Measurements from ENCODE around the gene SENP2. TPM values are rescaled to one million over a fixed set of nuclear protein-coding genes. Genes with fewer than 3 reads are reported as not detected.
"Not testable (repeated sequence)": the region's sequence is repeated elsewhere in the genome, so short reads cannot be mapped to it uniquely, and the experiment has no call there.

The SENP2 gene
- polyA plus RNA-seq, 1 of the 3 experiments (the other 2 are of a cell fraction) = 7.1 TPM

- peaks cover 75% of the 10 kb centered on the region for H3F3A ChIP-seq (replicated peaks; ENCODE audit: insufficient read depth)
- H3K4me2 ChIP-seq = peak overlapping the region; percentile 52
- no peak for TF ChIP-seq FOXJ3 (CRISPR knock-in tag; IDR thresholded peaks at IDR 0.05)
- TF ChIP-seq MAX (IDR thresholded peaks at IDR 0.05; ENCODE audit: low read depth) = peak; percentile 45; the same call in 1 of the 2 replicates
- peak; percentile 92 for TF ChIP-seq RAD21 (IDR thresholded peaks at IDR 0.05; ENCODE audit: low read length)
- peak; percentile 99 for TF ChIP-seq CTCF (IDR thresholded peaks at IDR 0.05)
- TF ChIP-seq CHD2 (IDR thresholded peaks at IDR 0.05; ENCODE audit: low read length, partially characterized antibody) = peak; percentile 17
- no peak for TF ChIP-seq RCOR1 (IDR thresholded peaks at IDR 0.05; ENCODE audit: low read length)
- TF ChIP-seq MXI1 (IDR thresholded peaks at IDR 0.05; ENCODE audit: low read depth, low read length) = no peak
- TF ChIP-seq SMC3 (IDR thresholded peaks at IDR 0.05; ENCODE audit: low read depth, low read length) = peak; percentile 59
- TF ChIP-seq GATA2 (CRISPR knock-in tag; IDR thresholded peaks at IDR 0.05) = no peak
- peaks cover 15% of the 10 kb centered on the region; the same call in 1 of the 2 replicates for H3K79me2 ChIP-seq (ENCODE audit: insufficient read depth)
- H3K9me2 ChIP-seq = no peaks in the 10 kb centered on the region
- no peak overlapping the region for H2AFZ ChIP-seq (ENCODE audit: low read depth)
- peak overlapping the region; percentile 46; the same call in 1 of the 2 replicates for H3K9ac ChIP-seq
- peak overlapping the region in 1 of 2 experiments; percentile 95; a peak in 2 of 4 replicates for H3K27ac ChIP-seq (ENCODE audit: low read depth in 2 of 2, low read length in 1 of 2)
- ChIA-PET POLR2A (interaction anchor here (0.7 to 1.1 kb wide), 4 partner anchors 74 to 325 kb away, joined by 3 read pairs; partner anchors contain the start of genes SENP2 and TMEM41A), CTCF (interaction anchor here (0.6 to 6.7 kb wide), 75 partner anchors 9 to 1161 kb away, joined by 3 to 194 read pairs (median 5); partner anchors contain the start of gene TRA2B)
- H3K27me3 ChIP-seq (ENCODE audit: insufficient read depth) = no peaks in the 10 kb centered on the region
- DNase-seq = peak; percentile 78
- H3K4me3 ChIP-seq (ENCODE audit: low read depth in 2 of 2, low read length in 1 of 2) = peak overlapping the region in 1 of 2 experiments; percentile 18; a peak in 1 of 4 replicates
- peaks cover 3 to 52% of the 10 kb centered on the region in 2 experiments; a peak in 3 of 4 replicates for H3K4me1 ChIP-seq (ENCODE audit: control insufficient read depth in 1 of 2, insufficient read depth in 2 of 2, low read depth in 1 of 2, low read length in 1 of 2)
- H3K36me3 ChIP-seq (replicated peaks in 1 of 2; ENCODE audit: control insufficient read depth in 1 of 2, insufficient read depth in 2 of 2, low read length in 1 of 2) = peaks cover 8 to 37% of the 10 kb centered on the region in 2 experiments
- H4K20me1 ChIP-seq (ENCODE audit: insufficient read depth) = peaks cover 18% of the 10 kb centered on the region
- no peaks in the 10 kb centered on the region for H3K9me3 ChIP-seq
- 35% methylated on average over 18 of the region's 18 CpGs for WGBS (ENCODE audit: low lambda C conversion rate)
Measured at GRCh38 chr3:185659942-185660921, 74.1 kb downstream of the SENP2 start.

GRCh38 chr3:185661296-185661695 lies 75.2 kb downstream of the SENP2 start:
- CTCF ChIA-PET = interaction anchor here (0.8 to 6.7 kb wide), 22 partner anchors 11 to 282 kb away, joined by 3 to 194 read pairs (median 8); no protein-coding TSS in a partner anchor
- H3F3A ChIP-seq (replicated peaks; ENCODE audit: insufficient read depth) = peaks cover 66% of the 10 kb centered on the region
- H2AFZ ChIP-seq (ENCODE audit: low read depth); H3K4me3 ChIP-seq (ENCODE audit: low read depth in 2 of 2, low read length in 1 of 2); H4K20me1 ChIP-seq (ENCODE audit: insufficient read depth); H3K4me2 ChIP-seq; DNase-seq; H3K9me3 ChIP-seq; H3K9me2 ChIP-seq; H3K9ac ChIP-seq; POLR2A ChIA-PET; H3K27me3 ChIP-seq (ENCODE audit: insufficient read depth): not testable (repeated sequence)
- H3K79me2 ChIP-seq (ENCODE audit: insufficient read depth) = peaks cover 13% of the 10 kb centered on the region; the same call in 1 of the 2 replicates
- peaks cover 3 to 39% of the 10 kb centered on the region in 2 experiments for H3K36me3 ChIP-seq (replicated peaks in 1 of 2; ENCODE audit: control insufficient read depth in 1 of 2, insufficient read depth in 2 of 2, low read length in 1 of 2)
- H3K4me1 ChIP-seq (ENCODE audit: control insufficient read depth in 1 of 2, insufficient read depth in 2 of 2, low read depth in 1 of 2, low read length in 1 of 2) = peaks cover 3 to 43% of the 10 kb centered on the region in 2 experiments; a peak in 3 of 4 replicates
- WGBS (ENCODE audit: low lambda C conversion rate) = 86% methylated on average over 10 of the region's 10 CpGs
- peak overlapping the region in 1 of 2 experiments; percentile 95; a peak in 2 of 4 replicates for H3K27ac ChIP-seq (ENCODE audit: low read depth in 2 of 2, low read length in 1 of 2)

All from SK-N-SH (cell line).